Sigmoid colon (tissue), 7 donors: ENCODE measurements around the gene TENM4. TPM values are rescaled to one million over a fixed set of nuclear protein-coding genes. Genes with fewer than 3 reads are reported as not detected.

Experiments used
- DNase-seq: peaks from one replicate; pipeline ENCODE4 v3.0.0-alpha.2; 2019
- H3K27ac ChIP-seq, 4 donors: fragments of 200-600 bp; sonication (generic); one replicate each; pipeline ENCODE4 v1.5.1; 2016 to 2019; ENCODE audit warnings: mild to moderate bottlenecking in 1 of 4
- H3K27me3 ChIP-seq, 3 donors: fragments of 200-600 bp; sonication (generic); one replicate each; pipeline ENCODE4 v1.5.1; 2019; ENCODE audit warnings: mild to moderate bottlenecking in 1 of 3
- H3K36me3 ChIP-seq, 4 donors: fragments of 200-600 bp; sonication (generic); one replicate each; pipeline ENCODE4 v1.5.1; 2016 to 2019
- H3K4me1 ChIP-seq, 4 donors: fragments of 200-600 bp; sonication (generic); one replicate each; pipeline ENCODE4 v1.5.1; 2017 to 2019
- H3K4me3 ChIP-seq, 4 donors: fragments of 200-600 bp; sonication (generic); one replicate each; pipeline ENCODE4 v1.5.1; 2017 to 2019; ENCODE audit warnings: mild to moderate bottlenecking in 2 of 4, moderate library complexity in 1 of 4
- H3K9me3 ChIP-seq, 4 donors: fragments of 200-600 bp in 3 of 4; sonication (generic) in 3 of 4; one replicate each; pipeline versions ENCODE4 v1.5.1 to v1.6.1; 2013 to 2019
- EP300 ChIP-seq, 4 donors: sonication (generic); formaldehyde crosslinking; IDR thresholded peaks; one replicate each; pipeline ENCODE4 v1.6.1; 2017; ENCODE audit warnings: antibody characterized with exemption in 4 of 4
- POLR2A ChIP-seq, 2 donors: fragments of 450-650 bp; IDR thresholded peaks; one replicate each; pipeline ENCODE4 v1.6.1; 2016; ENCODE audit warnings: antibody characterized with exemption in 2 of 2, mild to moderate bottlenecking in 2 of 2, moderate library complexity in 2 of 2
- POLR2AphosphoS5 ChIP-seq, 4 donors: sonication (generic); formaldehyde crosslinking; IDR thresholded peaks; one replicate each; pipeline ENCODE4 v1.6.1; 2017; ENCODE audit warnings: antibody characterized with exemption in 4 of 4
- WGBS, 2 donors: extraction: QIAGEN DNeasy Blood & Tissue Kit; methylation state at CpG; one replicate each; pipeline ENCODE4 v1.1.7; 2013; 5-methylcytosine and 5-hydroxymethylcytosine counted together
- intact Hi-C: fragments of 100-400 bp; cut with DNase I; formaldehyde crosslinking; loops from one replicate; pipeline ENCODE4 v1.15.1; 2023
- polyA plus RNA-seq, 3 donors: library from polyadenylated mRNA; stranded (reverse); fragments of 200-250 nt; gene quantifications; one replicate each; pipeline ENCODE4 v1.2.3, GENCODE V29; 2013
- total RNA-seq, 4 donors: library from RNA; depleted of rRNA; stranded (reverse); fragments of >200 nt; gene quantifications; one replicate each; pipeline ENCODE4 v1.1.0, GENCODE V29; 2016
- TF ChIP-seq, protein P1 (sequence below), 4 experiments: fragments of 450-650 bp in 3 of 4; fragments of 200-600 bp in 1 of 4; IDR thresholded peaks; one replicate each; pipeline ENCODE4 v1.5.1; 2016 to 2019; ENCODE audit warnings: antibody characterized with exemption in 4 of 4, mild to moderate bottlenecking in 3 of 4, moderate library complexity in 2 of 4
- donor health status: healthy with polysubstance abuse.
- donor health status: Bipolar disorder and iron deficiency.
- donor health status: healthy.

Gene TENM4
- total and polyA plus RNA-seq, 7 donors: 0.23 to 14.6 (median 1.9) TPM; not detected in 1

DNA sequence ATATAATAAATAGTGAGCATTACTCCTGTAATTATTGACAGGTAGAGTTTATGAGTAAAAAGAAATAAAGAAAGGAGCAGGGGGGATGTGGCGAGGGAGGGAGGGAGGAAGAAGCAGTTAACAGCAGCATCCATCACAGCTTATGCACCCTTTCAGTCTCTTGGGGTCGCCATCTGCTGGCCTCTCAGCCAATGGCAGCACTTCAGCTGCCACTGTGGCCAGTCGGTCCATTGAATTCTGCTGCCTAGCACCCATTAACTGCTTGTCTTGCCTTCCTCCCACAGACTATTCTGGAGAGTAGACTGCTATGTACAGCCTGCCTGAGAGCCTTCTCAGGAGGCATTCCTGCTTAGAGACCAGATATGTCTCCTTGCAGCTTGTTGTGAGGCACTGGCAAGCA lies 388.3 kb downstream of the TENM4 start:
- Histone ChIP-seq H3K4me1 (peaks cover 0 to 3% (median 0%) of the 10 kb centered on the region in 4 donors), H3K27me3 (no peaks in the 10 kb centered on the region), H3K27ac (no peak overlapping the region), H3K9me3 (no peaks in the 10 kb centered on the region), H3K36me3 (no peaks in the 10 kb centered on the region), H3K4me3 (no peak overlapping the region)
- 50 to 57% methylated on average over 3 of the region's 3 CpGs for WGBS, 2 donors
- intact Hi-C loops: no loop called here
- TF ChIP-seq, protein P1, sequence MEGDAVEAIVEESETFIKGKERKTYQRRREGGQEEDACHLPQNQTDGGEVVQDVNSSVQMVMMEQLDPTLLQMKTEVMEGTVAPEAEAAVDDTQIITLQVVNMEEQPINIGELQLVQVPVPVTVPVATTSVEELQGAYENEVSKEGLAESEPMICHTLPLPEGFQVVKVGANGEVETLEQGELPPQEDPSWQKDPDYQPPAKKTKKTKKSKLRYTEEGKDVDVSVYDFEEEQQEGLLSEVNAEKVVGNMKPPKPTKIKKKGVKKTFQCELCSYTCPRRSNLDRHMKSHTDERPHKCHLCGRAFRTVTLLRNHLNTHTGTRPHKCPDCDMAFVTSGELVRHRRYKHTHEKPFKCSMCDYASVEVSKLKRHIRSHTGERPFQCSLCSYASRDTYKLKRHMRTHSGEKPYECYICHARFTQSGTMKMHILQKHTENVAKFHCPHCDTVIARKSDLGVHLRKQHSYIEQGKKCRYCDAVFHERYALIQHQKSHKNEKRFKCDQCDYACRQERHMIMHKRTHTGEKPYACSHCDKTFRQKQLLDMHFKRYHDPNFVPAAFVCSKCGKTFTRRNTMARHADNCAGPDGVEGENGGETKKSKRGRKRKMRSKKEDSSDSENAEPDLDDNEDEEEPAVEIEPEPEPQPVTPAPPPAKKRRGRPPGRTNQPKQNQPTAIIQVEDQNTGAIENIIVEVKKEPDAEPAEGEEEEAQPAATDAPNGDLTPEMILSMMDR (IDR thresholded peaks at IDR 0.05): no peak
- TF ChIP-seq EP300 (IDR thresholded peaks at IDR 0.05) (no peak), POLR2AphosphoS5 (IDR thresholded peaks at IDR 0.05) (no peak), POLR2A (IDR thresholded peaks at IDR 0.05) (no peak)
- no peak for DNase-seq

DNA sequence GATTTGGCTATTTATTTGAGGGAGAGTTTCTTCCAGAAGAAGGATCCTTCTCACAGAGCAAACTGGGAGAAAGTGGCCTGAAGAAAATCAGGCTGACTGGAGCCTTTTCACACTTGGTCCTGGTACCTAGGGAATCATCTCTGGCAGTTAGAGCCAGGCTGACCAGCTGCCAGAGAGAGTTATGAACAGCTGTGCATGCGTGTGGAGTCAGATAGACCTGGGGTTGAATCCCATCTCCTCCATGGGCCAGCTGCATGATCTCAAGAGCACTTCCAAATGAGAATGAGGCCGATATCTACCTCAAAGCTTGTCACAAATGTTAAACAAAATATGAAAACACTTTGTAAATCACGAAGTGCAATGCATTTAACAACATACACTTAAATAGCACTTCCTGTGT lies 390.0 kb downstream of the TENM4 start:
- WGBS, 2 donors: 40 to 51% methylated on average over 3 of the region's 3 CpGs
- no peak for DNase-seq
- intact Hi-C loops: no loop called here
- H3K27me3 ChIP-seq: no peaks in the 10 kb centered on the region
- H3K27ac ChIP-seq: no peak overlapping the region
- TF ChIP-seq, protein P1 (IDR thresholded peaks at IDR 0.05): no peak
- no peak for TF ChIP-seq POLR2AphosphoS5 (IDR thresholded peaks at IDR 0.05)
- no peak for TF ChIP-seq EP300 (IDR thresholded peaks at IDR 0.05)
- no peak for TF ChIP-seq POLR2A (IDR thresholded peaks at IDR 0.05)
- no peaks in the 10 kb centered on the region for H3K36me3 ChIP-seq
- H3K4me3 ChIP-seq: no peak overlapping the region
- H3K4me1 ChIP-seq: peaks cover 0 to 9% (median 0%) of the 10 kb centered on the region in 4 donors
- H3K9me3 ChIP-seq: no peaks in the 10 kb centered on the region

DNA sequence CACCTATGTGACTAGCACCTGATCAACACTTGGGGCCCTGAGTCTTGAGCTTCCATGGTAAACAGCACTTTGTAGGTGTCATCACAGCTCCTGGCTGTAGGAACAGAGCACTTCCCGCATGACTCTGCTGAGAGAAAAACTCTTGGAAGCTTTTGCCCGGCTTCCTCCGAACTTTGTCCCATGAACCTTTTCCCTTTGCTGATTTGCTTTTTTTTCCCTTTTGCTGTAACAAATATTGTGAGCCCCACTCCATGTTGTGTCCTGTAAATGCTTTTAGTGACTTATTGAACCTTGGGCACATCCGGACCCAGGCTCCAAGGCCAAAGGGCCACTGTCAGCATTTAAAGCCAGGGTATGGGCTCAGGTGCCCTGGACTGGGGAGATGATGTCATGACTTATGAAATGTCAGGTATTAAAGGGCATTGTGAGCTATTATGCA lies 391.1 kb downstream of the TENM4 start:
- Histone ChIP-seq H3K36me3 (no peaks in the 10 kb centered on the region), H3K4me1 (peaks cover 0 to 9% (median 0%) of the 10 kb centered on the region in 4 donors), H3K4me3 (no peak overlapping the region), H3K27ac (no peak overlapping the region), H3K9me3 (no peaks in the 10 kb centered on the region), H3K27me3 (no peaks in the 10 kb centered on the region)
- intact Hi-C loops: no loop called here
- WGBS, 2 donors: 33 to 79% methylated on average over 4 of the region's 4 CpGs
- no peak for DNase-seq
- TF ChIP-seq, protein P1 (IDR thresholded peaks at IDR 0.05): no peak
- TF ChIP-seq POLR2AphosphoS5 (IDR thresholded peaks at IDR 0.05): no peak

DNA sequence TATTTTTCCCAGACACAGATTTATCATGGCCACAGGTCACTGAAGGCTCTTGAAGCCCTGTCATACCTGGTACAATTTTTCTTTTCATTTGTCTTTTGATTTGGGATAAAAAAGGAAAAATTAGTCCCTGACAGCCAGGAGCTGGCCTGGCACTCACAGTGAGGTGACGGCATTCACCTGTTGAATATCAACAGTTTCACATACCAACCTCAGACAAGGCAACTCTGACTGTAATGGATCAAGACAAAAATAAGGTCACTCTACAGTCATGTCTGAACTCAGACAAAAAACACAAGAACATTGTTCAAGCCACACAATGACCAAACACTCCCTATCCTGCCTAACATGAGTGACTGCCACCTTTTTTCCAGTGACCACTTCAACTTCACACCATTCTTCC lies 392.9 kb downstream of the TENM4 start:
- TF ChIP-seq POLR2AphosphoS5 (IDR thresholded peaks at IDR 0.05): no peak
- no peak for TF ChIP-seq EP300 (IDR thresholded peaks at IDR 0.05)
- TF ChIP-seq, protein P1 (IDR thresholded peaks at IDR 0.05): no peak
- no peak for TF ChIP-seq POLR2A (IDR thresholded peaks at IDR 0.05)
- Histone ChIP-seq H3K4me1 (peaks cover 0 to 9% (median 0%) of the 10 kb centered on the region in 4 donors), H3K4me3 (no peak overlapping the region), H3K27ac (no peak overlapping the region), H3K27me3 (no peaks in the 10 kb centered on the region), H3K36me3 (no peaks in the 10 kb centered on the region), H3K9me3 (no peaks in the 10 kb centered on the region)
- no peak for DNase-seq
- 95 to 96% methylated on average over 1 of the region's 1 CpG for WGBS, 2 donors
- intact Hi-C loops: no loop called here

DNA sequence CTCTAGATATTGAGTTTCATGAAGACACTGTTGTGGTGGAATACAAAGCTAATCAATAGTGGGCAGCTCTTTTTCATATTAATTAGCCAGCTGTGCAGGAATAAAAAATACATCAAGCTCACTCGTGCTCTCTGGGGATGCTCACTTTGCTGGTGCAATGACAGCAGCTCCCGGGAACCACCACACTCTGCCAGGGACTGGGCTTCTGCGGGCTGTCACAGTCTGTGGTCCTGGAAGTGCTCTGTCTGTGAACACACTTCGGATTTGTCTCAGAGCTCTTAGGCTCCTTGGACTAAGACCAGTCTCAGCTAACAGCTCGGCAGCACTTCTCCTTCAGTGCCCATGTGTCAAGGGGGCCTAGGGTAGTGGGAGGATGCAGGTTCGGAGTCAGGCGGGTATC lies 393.5 kb downstream of the TENM4 start:
- Histone ChIP-seq H3K27ac (no peak overlapping the region), H3K9me3 (no peaks in the 10 kb centered on the region), H3K27me3 (no peaks in the 10 kb centered on the region), H3K36me3 (no peaks in the 10 kb centered on the region), H3K4me1 (peaks cover 0 to 9% (median 0%) of the 10 kb centered on the region in 4 donors), H3K4me3 (no peak overlapping the region)
- 81 to 89% methylated on average over 7 of the region's 7 CpGs for WGBS, 2 donors
- intact Hi-C loops: no loop called here
- TF ChIP-seq, protein P1 (IDR thresholded peaks at IDR 0.05): no peak
- peak in 1 of 4 donors; percentile 12 for TF ChIP-seq POLR2AphosphoS5 (IDR thresholded peaks at IDR 0.05)
- TF ChIP-seq POLR2A (IDR thresholded peaks at IDR 0.05): no peak
- DNase-seq: no peak
